Chondrocyte (in vitro differentiated cells): Measurements from ENCODE around the gene LRIT2. TPM values are rescaled to one million over a fixed set of nuclear protein-coding genes. Genes with fewer than 3 reads are reported as not detected.

Source experiments
- DNase-seq: peaks from one replicate; pipeline ENCODE4 v3.0.0; 2021; ENCODE audit warnings: mixed read lengths, low spot score
- H3K27ac Mint-ChIP-seq: one replicate; pipeline ENCODE4 v1.8.0; 2021; ENCODE audit warnings: mild to moderate bottlenecking, moderate library complexity, mixed read lengths; ENCODE audit not compliant: unreplicated experiment
- H3K27me3 Mint-ChIP-seq: 2 replicates; pipeline ENCODE4 v1.8.0; 2021; ENCODE audit warnings: low read depth, mixed read lengths
- H3K36me3 Mint-ChIP-seq: 2 replicates; pipeline ENCODE4 v1.8.0; 2021; ENCODE audit warnings: low read depth, mixed read lengths
- H3K4me1 Mint-ChIP-seq: 2 replicates; pipeline ENCODE4 v1.8.0; 2021; ENCODE audit warnings: low read depth, mild to moderate bottlenecking, mixed read lengths
- H3K4me3 Mint-ChIP-seq: one replicate; pipeline ENCODE4 v1.8.0; 2021; ENCODE audit warnings: mild to moderate bottlenecking, moderate library complexity, mixed read lengths; ENCODE audit not compliant: unreplicated experiment
- H3K9me3 Mint-ChIP-seq: 2 replicates; pipeline ENCODE4 v1.8.0; 2021; ENCODE audit warnings: low read depth, mixed read lengths
- total RNA-seq: library from RNA; stranded (reverse); gene quantifications from 3 replicates; pipeline ENCODE4 v1.2.1, GENCODE V29; 2021
- TF ChIP-seq, protein P1 (sequence below): fragments of 200-600 bp; sonication (generic); IDR thresholded peaks from 2 replicates; pipeline ENCODE4 v1.5.0; 2021; ENCODE audit warnings: antibody characterized with exemption, mild to moderate bottlenecking, moderate library complexity

LRIT2 gene
- total RNA-seq, 1 donor from 2014 or later: not detected

DNA sequence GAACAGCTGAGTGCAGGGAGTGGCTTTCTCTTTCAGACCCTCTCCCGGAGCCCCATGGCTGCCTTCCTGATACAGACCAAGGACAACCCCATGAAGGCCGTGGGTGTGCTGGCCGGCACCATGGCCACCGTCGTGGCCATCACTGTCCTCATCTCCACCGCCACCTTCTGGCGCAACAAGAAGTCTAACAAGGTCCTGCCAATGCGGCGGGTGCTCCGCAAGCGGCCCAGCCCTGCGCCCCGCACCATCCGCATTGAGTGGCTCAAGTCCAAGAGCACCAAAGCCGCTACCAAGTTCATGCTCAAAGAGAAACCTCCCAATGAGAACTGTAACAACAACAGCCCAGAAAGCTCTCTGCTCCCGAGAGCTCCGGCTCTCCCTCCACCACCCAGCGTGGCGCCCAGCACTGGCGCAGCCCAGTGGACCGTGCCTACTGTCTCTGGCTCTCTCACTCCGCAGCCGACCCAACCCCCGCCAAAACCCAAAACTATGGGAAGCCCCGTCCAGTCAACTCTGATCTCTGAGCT is 11.2 kb downstream of the LRIT2 start:
- no peaks in the 10 kb centered on the region for H3K4me1 Mint-ChIP-seq
- H3K27me3 Mint-ChIP-seq: peaks cover 14% of the 10 kb centered on the region
- no peak for DNase-seq
- TF ChIP-seq, protein P1, sequence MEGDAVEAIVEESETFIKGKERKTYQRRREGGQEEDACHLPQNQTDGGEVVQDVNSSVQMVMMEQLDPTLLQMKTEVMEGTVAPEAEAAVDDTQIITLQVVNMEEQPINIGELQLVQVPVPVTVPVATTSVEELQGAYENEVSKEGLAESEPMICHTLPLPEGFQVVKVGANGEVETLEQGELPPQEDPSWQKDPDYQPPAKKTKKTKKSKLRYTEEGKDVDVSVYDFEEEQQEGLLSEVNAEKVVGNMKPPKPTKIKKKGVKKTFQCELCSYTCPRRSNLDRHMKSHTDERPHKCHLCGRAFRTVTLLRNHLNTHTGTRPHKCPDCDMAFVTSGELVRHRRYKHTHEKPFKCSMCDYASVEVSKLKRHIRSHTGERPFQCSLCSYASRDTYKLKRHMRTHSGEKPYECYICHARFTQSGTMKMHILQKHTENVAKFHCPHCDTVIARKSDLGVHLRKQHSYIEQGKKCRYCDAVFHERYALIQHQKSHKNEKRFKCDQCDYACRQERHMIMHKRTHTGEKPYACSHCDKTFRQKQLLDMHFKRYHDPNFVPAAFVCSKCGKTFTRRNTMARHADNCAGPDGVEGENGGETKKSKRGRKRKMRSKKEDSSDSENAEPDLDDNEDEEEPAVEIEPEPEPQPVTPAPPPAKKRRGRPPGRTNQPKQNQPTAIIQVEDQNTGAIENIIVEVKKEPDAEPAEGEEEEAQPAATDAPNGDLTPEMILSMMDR: no peak
- H3K4me3 Mint-ChIP-seq: no peak overlapping the region
- no peaks in the 10 kb centered on the region for H3K9me3 Mint-ChIP-seq
- H3K27ac Mint-ChIP-seq: no peak overlapping the region
- H3K36me3 Mint-ChIP-seq: no peaks in the 10 kb centered on the region

DNA sequence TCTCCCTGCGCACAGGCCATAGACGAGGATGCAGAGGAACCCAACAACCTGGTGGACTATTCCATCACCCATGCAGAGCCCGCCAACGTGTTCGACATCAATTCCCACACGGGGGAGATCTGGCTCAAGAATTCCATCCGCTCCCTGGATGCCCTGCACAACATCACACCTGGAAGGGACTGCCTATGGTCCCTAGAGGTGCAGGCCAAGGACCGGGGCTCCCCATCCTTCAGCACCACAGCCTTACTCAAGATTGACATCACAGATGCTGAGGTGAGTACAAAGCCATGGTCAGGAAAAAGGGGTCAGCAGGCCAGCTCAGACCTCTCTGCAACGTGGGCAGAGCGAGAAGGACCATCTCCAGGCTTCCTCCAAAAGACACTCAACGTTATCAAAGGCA is 12.3 kb downstream of the LRIT2 start:
- H3K4me1 Mint-ChIP-seq: no peaks in the 10 kb centered on the region
- no peak for DNase-seq
- no peaks in the 10 kb centered on the region for H3K9me3 Mint-ChIP-seq
- H3K4me3 Mint-ChIP-seq: no peak overlapping the region
- no peak overlapping the region for H3K27ac Mint-ChIP-seq
- TF ChIP-seq, protein P1: no peak
- no peaks in the 10 kb centered on the region for H3K36me3 Mint-ChIP-seq
- H3K27me3 Mint-ChIP-seq: peaks cover 19% of the 10 kb centered on the region

DNA sequence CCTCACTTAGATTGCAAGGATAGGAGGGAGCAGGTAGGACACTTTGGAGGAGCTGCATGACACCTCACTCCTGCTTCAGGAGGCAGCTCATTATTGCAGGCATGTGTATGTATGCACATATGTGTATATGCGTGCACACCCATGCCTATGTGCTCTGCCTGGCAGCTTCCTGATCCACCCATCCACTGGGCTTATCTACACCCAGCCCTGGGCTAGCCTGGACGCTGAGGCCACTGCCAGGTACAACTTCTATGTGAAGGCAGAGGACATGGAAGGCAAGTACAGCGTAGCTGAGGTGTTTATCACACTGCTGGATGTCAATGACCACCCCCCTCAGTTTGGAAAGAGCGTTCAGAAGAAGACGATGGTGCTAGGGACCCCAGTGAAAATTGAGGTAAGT is 13.3 kb downstream of the LRIT2 start:
- TF ChIP-seq, protein P1: no peak

DNA sequence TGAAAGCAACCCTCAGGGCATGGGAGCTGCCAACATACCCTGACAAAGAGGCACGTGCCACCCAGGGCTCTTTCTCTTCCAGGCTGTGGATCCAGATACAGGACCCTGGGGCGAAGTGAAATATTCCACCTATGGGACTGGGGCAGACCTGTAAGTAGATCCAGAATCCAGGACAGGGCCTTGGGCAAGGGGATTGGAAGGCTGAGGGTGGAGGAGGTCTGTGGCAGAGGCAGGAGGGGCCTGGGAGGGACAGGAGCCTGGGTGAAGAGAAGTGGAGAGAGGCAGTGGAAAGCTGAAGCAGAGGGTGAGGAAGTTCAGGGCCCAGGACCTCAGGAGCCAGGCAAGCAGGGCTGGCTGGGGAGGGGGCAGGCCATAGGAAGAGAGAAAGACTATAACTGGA is 13.8 kb downstream of the LRIT2 start:
- DNase-seq: no peak
- Mint-ChIP-seq H3K36me3 (no peaks in the 10 kb centered on the region), H3K27me3 (peaks cover 27% of the 10 kb centered on the region), H3K27ac (no peak overlapping the region), H3K9me3 (no peaks in the 10 kb centered on the region), H3K4me1 (no peaks in the 10 kb centered on the region), H3K4me3 (no peak overlapping the region)
- TF ChIP-seq, protein P1: no peak

More for the DNA sequence above, 13.3 kb downstream of the LRIT2 start:
- no peak for DNase-seq
- peaks cover 22% of the 10 kb centered on the region for H3K27me3 Mint-ChIP-seq
- no peaks in the 10 kb centered on the region for H3K36me3 Mint-ChIP-seq
- no peaks in the 10 kb centered on the region for H3K9me3 Mint-ChIP-seq
- no peaks in the 10 kb centered on the region for H3K4me1 Mint-ChIP-seq
- H3K27ac Mint-ChIP-seq: no peak overlapping the region
- H3K4me3 Mint-ChIP-seq: no peak overlapping the region

DNA sequence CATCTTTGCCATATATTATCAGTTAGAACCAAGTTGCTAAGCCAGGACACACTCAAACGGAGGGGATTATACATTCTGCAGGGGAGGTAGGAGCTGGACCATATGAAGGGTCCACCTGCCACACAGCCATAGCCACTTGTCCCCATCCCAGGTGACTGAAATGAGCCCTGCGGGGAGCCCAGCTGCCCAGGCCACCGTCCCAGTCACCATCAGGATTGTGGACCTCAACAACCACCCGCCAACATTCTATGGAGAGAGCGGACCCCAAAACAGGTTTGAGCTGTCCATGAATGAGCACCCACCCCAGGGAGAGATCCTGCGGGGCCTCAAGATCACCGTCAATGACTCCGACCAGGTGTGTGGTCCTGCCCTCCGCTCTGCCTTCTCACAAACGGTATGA is 17.3 kb downstream of the LRIT2 start:
- Mint-ChIP-seq H3K4me1 (no peaks in the 10 kb centered on the region), H3K27me3 (peaks cover 30% of the 10 kb centered on the region), H3K27ac (no peak overlapping the region), H3K36me3 (no peaks in the 10 kb centered on the region), H3K9me3 (no peaks in the 10 kb centered on the region), H3K4me3 (no peak overlapping the region)
- no peak for DNase-seq
- TF ChIP-seq, protein P1: no peak
